Fibroblast of skin of left biceps (primary cell): ENCODE results near the gene AGAP1.

Experiments
- DNase-seq, 2 experiments: peaks; one replicate each; pipeline ENCODE4 v3.0.0-alpha.2; 2013; ENCODE audit warnings: low read depth in 2 of 2

The AGAP1 gene

GRCh38 chr2:235992024-235992423 lies 498.2 kb downstream of the AGAP1 start:
- no peak for DNase-seq

- DNase-seq = no peak
Observed at GRCh38 chr2:235996419-235996818, 502.6 kb downstream of the AGAP1 start.

- no peak for DNase-seq
Observed at GRCh38 chr2:235999011-235999410, 505.2 kb downstream of the AGAP1 start.

- no peak for DNase-seq
Observed at GRCh38 chr2:236001166-236001828, 507.5 kb downstream of the AGAP1 start.

- no peak for DNase-seq
Observed at GRCh38 chr2:236001854-236002253, 508.0 kb downstream of the AGAP1 start.

GRCh38 chr2:236008006-236008405 lies 514.2 kb downstream of the AGAP1 start:
- no peak for DNase-seq

GRCh38 chr2:236008857-236009256 lies 515.0 kb downstream of the AGAP1 start:
- no peak for DNase-seq

- no peak for DNase-seq
Observed at GRCh38 chr2:236010920-236011685, 517.3 kb downstream of the AGAP1 start.

GRCh38 chr2:236012155-236012554 lies 518.3 kb downstream of the AGAP1 start:
- no peak for DNase-seq

GRCh38 chr2:236014408-236015131 lies 520.7 kb downstream of the AGAP1 start:
- no peak for DNase-seq

- DNase-seq = no peak
Observed at GRCh38 chr2:236015171-236015570, 521.3 kb downstream of the AGAP1 start.

GRCh38 chr2:236016496-236016895 lies 522.7 kb downstream of the AGAP1 start:
- no peak for DNase-seq

- DNase-seq = no peak
Observed at GRCh38 chr2:236017446-236017845, 523.6 kb downstream of the AGAP1 start.

- DNase-seq = no peak
Observed at GRCh38 chr2:236019434-236019833, 525.6 kb downstream of the AGAP1 start.

- peak; percentile 41 to 49 for DNase-seq
Observed at GRCh38 chr2:236021499-236022057, 527.7 kb downstream of the AGAP1 start.

- DNase-seq = no peak
Observed at GRCh38 chr2:236022128-236022527, 528.3 kb downstream of the AGAP1 start.

- no peak for DNase-seq
Observed at GRCh38 chr2:236025892-236026291, 532.0 kb downstream of the AGAP1 start.

GRCh38 chr2:236026841-236027240 lies 533.0 kb downstream of the AGAP1 start:
- DNase-seq = no peak

- DNase-seq = no peak
Observed at GRCh38 chr2:236028066-236028465, 534.2 kb downstream of the AGAP1 start.

- no peak for DNase-seq
Observed at GRCh38 chr2:236033462-236033861, 539.6 kb downstream of the AGAP1 start.

- no peak for DNase-seq
Observed at GRCh38 chr2:236034974-236035373, 541.1 kb downstream of the AGAP1 start.

- no peak for DNase-seq
Observed at GRCh38 chr2:236036045-236036444, 542.2 kb downstream of the AGAP1 start.
